Stimulated activated CD8-positive, alpha-beta memory T cell treated with anti-CD3 and anti-CD28 coated beads, Interleukin-15, amount 100 ng/mL, for 4 hours (primary cell): ENCODE data around the gene LPAR1.

Experiments used
- DNase-seq, 2 donors: peaks; one replicate each; pipeline ENCODE4 v3.0.0-alpha.2; 2020; ENCODE audit warnings: low read depth in 2 of 2

The LPAR1 gene

DNA sequence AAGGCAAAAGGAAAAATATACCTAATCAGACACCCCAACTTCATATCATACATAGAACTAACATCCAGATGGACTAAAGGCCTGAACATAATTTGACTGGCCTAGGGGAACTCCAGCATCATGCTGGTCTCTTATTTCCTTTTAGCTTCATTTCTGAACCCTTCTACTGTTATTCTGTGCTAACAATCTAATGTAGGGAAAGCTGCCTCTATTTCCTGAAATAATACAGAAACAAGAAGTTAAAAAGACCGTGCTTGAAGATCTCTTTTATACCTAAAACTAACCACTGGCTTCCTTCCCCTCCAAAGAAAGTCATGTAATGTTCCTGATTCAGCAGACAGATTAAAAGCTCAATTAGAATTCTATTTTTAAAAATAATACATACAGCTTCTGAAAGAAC, 36.7 kb downstream of the LPAR1 start:
- no peak for DNase-seq

DNA sequence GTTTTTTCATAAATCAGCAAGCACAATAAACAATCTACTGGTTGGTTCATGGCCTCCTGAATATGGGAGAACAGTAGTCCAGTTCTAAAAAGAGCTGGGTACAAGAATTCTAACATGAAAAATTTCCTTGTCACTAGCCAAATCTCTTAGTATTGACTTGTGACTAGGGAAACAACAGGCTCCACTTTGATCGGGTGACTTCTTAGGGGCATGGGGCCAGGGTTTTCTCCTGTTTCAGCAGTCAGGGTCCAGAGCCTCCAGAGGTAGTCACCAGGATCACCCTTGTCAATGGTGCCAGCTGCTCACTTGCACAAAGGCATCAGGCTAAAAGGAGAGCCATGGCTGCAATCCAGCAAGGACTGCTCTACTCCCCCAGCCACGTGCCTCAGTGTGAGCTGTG, 38.1 kb downstream of the LPAR1 start:
- no peak for DNase-seq

DNA sequence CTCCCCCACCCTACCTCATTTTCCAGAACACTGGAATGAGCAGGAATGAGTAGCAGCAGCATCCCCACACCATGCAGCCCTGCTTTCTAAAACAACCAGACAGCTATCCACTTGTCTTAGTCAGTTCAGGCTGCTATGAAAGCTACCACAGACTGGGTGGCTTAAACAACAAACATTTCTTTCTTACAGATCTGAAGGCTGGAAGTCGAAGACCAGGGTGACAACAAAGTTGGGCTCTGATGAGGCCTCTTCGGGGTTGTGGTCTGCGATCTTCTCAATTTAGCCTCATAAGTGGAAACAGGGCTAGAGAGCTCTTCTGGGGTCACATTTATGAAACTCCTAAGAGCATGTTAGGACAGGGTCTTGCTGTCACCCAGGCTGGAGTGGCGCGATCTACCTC, 38.9 kb downstream of the LPAR1 start:
- DNase-seq, result no peak

DNA sequence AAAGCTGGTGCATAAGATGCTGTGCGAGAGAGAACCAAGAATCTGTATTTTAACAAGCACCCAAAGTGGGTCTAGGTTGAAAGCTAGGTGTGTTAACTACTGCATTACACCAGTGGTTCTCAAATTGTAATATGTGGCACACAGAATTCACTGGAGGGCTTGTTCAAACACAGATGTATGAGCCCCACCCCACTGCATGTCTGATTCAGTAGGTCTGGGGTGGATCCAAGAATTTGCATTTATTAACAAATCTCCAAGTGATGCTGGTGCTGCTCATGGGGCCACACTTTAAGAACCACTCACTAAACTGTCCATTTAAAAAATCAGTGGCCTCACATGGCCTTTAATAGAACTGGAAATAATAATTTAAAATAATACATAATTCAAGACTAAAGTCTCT, 40.4 kb downstream of the LPAR1 start:
- no peak for DNase-seq

DNA sequence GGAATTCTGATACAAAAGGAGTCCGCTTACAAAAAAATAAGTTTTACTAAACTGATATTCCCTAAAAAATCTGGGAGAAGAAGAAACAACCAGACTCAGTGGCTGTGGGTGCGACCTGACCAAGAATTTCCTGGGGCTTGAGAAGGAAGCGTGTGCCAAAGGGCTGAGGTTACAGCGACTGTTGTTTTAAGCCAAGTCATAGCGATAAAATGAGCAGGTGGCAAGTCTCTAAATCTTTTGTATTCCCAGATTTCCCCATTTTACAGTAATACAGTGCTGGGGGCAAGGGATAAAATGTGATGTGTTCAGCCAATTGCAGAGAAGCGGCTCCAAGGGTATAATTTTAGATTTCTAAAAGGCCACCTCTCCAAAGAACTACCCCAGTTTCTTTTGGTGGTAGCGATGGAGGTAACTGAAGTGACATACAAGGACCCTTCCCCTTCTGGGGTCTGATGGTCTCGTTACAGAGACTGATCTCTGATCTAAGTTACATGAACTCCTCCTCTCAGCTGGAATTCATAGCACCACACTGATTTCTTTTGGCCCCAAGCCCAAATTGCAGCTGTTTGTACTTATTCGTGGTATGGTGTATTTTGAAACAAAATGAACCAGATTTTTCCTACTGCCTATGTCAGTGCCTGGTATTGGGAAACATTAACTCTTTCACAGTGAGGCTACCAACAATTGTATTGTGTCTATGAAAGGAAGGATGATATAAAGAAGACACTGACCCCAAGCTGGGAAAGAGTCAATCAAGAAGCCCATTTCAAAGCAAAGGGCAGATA, 41.6 kb downstream of the LPAR1 start:
- no peak for DNase-seq

DNA sequence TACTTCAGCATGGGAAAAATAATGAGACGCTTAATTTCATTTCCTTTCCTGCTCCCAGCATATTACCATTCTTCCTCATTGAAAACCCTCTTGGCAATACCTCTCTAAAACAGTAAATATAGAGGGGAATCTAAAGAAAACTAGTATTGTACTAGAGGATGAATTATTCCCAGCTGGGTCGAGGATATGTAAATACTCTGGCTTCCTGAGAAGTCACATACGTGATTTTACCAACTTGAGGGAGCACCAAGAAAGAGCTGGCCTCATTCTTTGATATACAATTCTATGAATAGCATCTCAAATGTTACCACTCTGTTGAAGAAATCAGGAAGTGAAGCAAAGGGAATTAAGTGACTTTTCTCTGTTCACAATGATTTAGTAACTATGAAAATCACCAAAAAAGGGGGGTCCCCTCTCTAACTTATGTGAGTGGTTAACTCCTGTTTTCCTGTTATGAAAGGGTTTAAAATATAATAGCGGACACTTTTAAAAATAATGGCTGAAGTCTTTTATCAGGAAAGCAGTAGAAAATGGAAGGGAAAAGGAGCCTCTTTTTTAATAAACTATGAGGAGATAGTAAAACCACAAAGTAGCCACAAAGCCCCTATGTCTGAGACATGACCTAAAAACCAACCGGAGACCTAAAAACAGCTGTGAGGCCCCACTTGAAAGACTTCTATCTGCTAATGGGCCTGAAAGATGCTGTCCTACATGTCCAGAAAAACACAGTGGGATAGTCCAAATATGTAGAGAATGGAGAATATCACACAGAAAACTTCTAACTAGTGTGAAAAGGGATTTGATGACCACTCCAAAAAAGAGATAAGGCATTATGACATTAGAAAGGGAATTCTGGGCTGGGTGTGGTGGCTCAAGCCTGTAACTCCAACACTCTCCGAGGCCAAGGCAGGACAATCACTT, 42.6 kb downstream of the LPAR1 start:
- no peak for DNase-seq

DNA sequence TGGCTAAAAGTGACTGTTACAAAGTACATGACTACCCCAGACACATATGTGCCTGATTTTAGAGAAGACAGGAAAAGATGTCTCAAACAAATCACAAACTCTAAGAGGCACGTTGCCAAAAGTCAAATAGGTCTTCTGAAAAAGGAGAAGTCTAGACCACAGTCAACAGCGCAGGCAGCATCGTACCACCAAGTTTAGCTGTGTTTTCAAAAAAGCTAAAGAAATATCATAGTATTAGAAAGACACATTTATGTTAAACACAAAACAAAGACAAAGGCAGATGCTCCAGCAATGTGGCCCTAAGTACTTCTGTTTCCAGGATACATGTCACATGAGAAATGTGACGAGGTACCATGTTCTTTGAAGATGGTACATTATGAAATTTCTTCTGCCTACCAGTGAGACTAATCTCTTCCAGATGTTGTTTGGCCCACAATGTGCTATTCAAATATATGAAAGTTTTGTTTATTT, 43.5 kb downstream of the LPAR1 start:
- no peak for DNase-seq

DNA sequence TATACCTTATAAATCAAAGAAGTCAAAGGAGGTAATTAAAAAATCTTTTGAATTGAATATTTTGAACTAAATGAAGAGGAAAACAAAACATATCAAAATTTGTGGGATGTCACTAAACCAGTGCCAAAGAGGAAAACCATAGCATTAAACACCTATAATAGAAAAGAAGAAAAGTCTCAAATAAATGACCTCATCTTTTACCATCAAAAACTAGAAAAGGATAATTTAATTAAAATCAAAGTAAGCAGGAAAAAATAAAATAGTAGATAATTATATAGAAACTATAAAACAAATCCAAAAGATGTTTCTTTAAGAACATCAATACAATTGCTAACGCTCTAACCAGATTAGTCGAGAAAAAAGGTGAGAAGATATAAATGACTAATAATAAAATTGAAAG, 47.8 kb downstream of the LPAR1 start:
- no peak for DNase-seq

DNA sequence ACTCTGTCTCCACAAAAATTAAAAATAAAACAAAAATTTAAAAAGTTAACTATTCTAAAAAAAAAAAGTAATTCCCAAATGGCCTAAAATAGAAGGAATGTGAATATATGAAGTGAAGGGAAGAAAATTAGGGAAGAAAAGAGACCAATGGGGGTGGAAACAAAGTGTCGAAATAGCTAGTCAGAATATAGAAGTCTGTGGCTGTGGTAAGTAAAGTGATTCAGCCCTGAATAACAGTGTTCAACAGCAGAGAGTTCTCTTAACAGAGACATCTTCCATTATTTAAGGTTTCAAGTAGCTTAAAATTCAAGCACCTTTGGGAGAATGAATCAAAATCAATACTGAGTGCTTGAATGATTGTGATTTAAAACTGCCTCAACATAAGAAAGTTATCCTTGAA, 51.7 kb downstream of the LPAR1 start:
- no peak for DNase-seq

DNA sequence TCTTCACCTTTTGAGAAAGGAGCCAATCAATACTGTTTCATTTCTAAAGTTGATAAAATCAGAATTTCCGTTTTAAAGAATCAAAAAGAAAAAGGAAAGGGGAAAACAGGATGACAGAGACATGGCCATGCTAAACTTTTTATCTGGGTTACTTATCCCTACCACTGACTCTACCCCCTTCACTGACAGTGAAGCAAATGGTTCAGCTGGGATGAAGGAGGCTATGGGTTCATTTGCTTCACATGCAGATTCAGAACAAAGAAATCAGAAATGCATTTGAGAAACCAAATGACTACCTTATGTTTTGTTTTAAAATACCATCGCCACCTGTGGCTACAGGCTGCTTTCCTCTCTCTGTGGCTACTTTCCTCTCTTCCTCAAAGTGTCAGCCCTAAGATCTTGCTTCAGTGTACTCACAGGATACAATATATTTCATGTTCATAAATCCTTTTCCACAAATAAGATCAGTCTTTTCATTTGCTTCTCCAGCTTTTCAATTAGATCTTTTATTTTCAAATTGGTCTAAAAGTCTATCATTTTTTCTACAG, 53.3 kb downstream of the LPAR1 start:
- DNase-seq, result no peak

DNA sequence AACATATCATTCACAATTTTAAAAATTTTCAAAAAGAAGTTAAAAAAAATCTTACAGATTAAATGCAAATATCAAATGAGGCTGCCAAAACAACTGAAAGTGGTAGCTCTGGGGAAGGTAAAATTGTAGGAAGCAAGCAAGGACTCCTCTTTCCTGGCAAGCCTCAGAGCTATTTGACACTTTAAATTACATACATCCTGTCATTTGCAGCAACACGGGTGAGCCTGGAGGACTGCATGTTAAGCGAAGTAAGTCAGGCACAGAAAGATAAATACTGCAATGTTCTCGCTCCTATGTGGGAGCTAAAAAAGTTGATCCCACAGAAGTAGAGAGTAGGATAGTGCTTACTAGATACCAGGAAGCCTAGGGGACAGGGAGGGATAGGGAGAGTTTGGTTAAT, 58.0 kb downstream of the LPAR1 start:
- DNase-seq, result no peak

DNA sequence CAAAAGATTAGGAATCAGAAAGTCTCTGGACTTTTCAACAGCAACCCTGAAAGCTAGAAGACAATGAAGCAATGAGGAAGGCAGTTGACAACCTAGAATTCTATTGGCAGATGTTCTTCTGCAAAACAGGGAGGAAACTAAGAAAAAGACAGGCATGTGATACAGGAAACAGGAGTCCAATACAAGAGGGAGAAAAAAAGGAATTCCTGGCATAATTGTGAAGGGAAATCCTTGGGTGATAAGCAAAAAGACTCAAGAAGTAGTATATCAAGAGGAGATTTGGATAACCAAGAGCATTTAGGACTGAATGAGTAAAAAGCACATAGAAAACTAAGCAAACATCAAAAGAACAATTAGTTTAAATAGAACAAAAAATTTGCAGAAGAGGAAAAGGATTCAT, 58.6 kb downstream of the LPAR1 start:
- no peak for DNase-seq

DNA sequence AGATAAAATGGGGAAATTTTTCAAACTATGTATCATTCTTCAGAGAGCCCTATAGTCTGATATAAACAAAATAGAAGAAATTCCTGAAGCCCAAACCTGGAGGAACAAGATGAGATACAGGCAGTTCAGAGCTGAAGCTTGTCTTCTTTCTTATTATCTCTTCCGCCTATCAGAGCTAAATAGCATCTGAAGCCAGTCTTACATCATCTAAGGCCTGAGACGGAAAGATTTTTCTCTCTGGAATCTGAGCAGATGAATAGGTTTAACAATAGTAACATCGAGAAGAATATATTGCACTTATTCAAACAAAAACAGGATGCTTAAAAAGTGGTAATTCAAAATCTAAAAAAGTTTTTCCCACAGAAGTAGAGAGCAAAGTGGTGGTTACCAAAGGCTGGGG, 59.8 kb downstream of the LPAR1 start:
- no peak for DNase-seq

DNA sequence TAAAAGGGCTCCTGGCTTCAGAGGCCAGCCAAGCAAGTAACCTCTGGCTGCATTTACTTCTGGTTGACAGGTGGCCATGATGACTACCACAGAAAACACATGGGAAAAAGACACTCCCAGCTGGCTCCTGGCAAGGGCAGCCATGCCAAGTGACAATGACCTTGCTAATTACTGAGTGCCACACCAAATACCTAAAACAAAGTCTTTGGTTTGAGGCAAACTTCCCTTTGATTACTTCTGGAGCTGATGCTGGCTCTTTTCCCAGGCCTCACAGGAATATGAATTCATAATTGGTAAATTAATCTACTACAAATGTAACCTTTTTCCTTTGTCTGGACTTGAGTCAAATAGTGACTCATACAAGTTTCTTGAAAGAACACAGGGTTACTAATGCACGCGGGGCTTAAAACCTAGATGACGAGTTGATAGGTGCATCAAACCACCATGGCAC, 61.0 kb downstream of the LPAR1 start:
- DNase-seq, result no peak

DNA sequence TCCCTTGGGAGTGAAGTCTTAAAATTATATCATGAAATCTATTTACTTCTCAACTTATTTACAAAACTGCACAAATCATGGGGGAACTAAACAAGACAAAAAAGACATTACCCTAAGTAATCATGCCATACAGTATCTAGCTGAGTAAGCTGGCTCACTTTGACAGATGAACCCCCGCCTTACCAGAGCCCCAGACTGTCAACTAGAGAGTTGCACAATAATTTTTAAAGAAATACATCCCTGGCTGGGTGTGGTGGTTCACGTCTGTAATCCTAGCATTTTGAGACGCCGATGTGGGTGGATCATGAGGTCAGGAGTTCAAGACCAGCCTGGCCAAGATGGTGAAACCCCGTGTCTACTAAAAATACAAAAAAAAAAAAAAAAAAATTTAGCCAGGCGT, 62.3 kb downstream of the LPAR1 start:
- no peak for DNase-seq

DNA sequence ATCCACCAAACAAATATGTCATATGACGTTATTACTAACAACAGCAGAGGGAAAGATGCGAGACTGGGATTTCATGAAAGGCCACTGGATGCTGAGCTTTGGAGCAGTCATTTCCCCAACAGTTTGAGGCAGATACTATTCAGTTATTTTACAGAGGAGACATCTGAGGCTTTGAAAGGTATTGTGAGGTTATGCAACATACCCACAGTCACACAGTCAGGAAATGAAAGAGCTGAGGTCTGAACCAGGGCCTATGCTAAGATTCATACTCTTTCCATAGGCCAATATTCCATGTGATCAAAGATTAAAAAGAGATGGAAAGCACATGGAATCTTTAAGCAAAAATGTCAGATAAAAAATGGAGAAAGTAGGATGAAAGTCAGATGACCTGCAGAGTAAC, 63.0 kb downstream of the LPAR1 start:
- no peak for DNase-seq

DNA sequence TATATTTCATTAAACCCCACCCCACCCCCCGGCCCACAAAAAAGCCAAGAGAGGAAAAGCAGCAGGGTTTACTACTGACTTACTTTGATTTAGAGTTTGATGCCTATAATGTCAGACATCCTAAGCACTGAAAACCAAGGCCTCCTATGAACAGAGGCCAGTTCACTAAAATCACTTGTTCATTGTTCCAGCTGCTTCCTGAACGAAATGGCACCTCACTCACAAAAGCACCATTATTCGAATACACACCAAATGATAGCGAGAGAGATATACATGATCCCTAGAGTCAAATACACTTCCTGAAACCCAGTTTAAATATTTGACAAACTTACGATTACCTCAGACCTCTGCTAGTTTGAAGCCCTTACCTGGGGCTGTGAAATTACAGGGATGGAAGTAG, 66.6 kb downstream of the LPAR1 start:
- no peak for DNase-seq

DNA sequence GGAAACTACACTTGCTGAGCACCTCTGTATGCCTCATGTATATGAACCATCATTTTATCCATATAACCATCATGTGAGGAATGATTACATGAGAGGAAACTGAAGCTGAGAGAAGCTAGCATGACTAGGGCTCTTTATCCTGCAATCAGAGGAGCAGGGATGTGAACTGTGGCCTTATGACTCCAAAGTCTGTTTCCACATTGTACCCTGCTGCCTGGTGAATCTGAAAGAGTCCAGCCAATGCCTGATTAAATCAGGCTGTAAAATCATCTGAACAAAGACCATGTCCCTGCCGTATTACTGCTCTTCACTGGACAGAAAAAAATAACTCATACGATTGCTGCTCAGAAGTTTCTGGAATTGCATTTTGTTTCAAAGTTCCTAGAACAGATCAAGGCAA, 67.0 kb downstream of the LPAR1 start:
- no peak for DNase-seq

DNA sequence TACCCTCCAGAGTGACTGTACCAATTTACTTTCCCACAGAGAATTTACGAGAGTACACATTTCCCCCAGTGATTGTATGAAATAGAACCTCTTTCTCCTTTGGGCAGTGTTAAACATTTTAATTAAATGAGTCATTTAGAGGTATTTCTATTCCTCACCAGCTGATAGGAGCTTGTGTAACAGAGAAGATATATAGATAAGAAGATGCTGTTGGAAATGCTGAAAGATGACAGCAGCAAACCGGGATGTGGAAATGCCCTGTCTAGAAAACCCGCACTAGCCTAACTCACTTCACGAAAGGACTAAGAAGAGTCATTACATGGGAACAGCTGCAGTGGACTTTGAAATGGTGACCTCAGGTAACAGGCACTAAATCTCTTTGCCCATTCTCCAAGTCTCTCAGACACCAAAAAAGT, 68.3 kb downstream of the LPAR1 start:
- DNase-seq, result no peak

DNA sequence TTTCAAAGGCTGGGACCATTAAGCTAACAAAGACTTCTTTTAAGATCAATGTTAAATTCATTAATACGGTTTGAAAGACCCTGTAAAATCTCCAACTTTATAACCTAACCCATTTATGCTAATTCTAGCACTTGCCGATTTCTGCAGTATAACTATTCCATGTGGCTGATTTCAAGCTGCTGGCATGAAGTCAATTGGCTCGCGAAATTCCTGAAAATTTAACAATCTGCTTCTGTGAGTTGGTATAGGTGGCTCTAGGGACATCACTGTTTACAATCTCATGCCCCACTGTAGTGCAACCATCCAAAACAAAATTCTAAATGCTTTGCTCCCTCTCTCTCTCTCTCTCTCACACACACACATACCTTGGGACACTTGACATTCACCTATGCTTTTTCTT, 70.2 kb downstream of the LPAR1 start:
- DNase-seq, result no peak

DNA sequence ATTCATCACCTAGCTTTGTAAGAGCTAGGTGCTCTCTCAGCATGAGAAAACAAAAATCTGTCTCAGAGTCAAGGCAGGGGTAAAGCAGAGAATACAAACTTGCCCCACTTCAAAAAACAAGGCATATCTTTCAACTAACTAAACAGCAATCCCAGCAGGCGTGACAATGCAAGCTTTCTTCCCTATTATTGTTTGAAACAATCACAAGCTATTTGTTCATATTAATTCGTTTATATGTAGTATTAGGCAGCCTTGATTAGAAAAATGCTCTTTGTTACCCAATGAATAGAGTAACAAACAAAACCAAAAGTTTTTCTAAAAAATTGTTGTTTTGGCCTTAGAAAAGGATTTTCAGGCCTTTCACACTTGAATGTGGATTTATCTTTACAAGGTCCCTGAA, 71.1 kb downstream of the LPAR1 start:
- DNase-seq, result no peak

DNA sequence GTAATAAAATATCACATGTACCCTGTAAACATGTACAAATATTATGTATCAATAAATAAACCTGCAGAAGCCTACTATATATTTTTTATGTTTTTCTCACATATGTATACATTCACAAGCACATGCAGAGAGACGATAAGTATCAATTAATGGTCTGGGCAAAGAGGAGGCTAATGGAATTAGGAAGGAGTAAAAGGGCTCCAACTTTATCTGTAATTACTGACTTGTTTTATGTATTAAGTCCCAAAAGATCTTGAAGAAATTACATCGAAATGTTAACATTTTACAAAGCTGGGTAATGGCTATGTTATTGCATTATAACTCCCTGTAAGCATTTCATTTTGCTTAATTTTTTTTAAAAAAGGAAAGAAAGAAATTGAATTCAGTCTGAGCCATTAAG, 78.0 kb downstream of the LPAR1 start:
- DNase-seq, result no peak

DNA sequence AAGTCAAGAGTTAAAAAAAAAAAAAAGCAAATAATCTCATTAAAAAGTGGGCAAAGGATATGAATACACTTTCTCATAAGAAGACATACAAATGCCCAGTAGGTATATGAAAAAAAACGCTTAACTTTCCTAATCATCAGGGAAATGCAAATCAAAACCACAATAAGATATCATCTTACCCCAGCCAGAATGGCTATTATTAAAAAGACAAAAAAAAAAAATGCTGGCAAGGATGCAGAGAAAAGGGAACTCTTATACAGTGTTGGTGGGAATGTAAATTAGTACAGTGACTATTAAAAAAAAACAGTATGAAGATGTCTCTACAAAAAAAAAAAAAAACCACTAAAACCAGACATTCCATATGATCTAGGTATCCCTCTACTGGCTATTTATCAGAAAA, 79.4 kb downstream of the LPAR1 start:
- no peak for DNase-seq
